Liver (tissue), 3 donors: ENCODE data around the gene MIGA1.

Source experiments
- ATF3 ChIP-seq: IDR thresholded peaks from 2 replicates; pipeline ENCODE4 v1.6.1; 2016; ENCODE audit warnings: antibody characterized with exemption
- CTCF ChIP-seq: fragments of 150-350 bp; IDR thresholded peaks from 2 replicates; pipeline ENCODE4 v1.5.1; 2017; ENCODE audit warnings: improper control_type of control experiment, low read depth, low read length; ENCODE audit not compliant: missing input control
- EGR1 ChIP-seq, 2 donors: IDR thresholded peaks; 2 replicates each; pipeline ENCODE4 v1.6.1; 2016 to 2018; ENCODE audit warnings: antibody characterized with exemption in 2 of 2, low read depth in 2 of 2
- FOXA1 ChIP-seq: IDR thresholded peaks from 2 replicates; pipeline ENCODE4 v1.6.1; 2016; ENCODE audit warnings: antibody characterized with exemption
- GABPA ChIP-seq, 2 donors: IDR thresholded peaks in 1 of 2; conservative IDR thresholded peaks in 1 of 2; 2 replicates each; pipeline ENCODE4 v1.6.1; 2016; ENCODE audit warnings: antibody characterized with exemption in 2 of 2, mild to moderate bottlenecking in 1 of 2, moderate library complexity in 1 of 2
- HNF4A ChIP-seq, 2 donors: conservative IDR thresholded peaks; 2 replicates each; pipeline ENCODE4 v1.6.1; 2016; ENCODE audit warnings: antibody characterized with exemption in 2 of 2, mild to moderate bottlenecking in 2 of 2
- JUND ChIP-seq, 2 donors: IDR thresholded peaks; 2 replicates each; pipeline ENCODE4 v1.6.1; 2016; ENCODE audit warnings: antibody characterized with exemption in 2 of 2
- MAX ChIP-seq: IDR thresholded peaks from 2 replicates; pipeline ENCODE4 v1.6.1; 2016; ENCODE audit warnings: antibody characterized with exemption
- NR2F2 ChIP-seq: IDR thresholded peaks from 2 replicates; pipeline ENCODE4 v1.6.1; 2016; ENCODE audit warnings: antibody characterized with exemption
- RAD21 ChIP-seq, 2 donors: IDR thresholded peaks; 2 replicates each; pipeline ENCODE4 v1.6.1; 2016; ENCODE audit warnings: antibody characterized with exemption in 2 of 2, mild to moderate bottlenecking in 2 of 2
- SP1 ChIP-seq: IDR thresholded peaks from 2 replicates; pipeline ENCODE4 v1.6.1; 2018; ENCODE audit warnings: antibody characterized with exemption, mild to moderate bottlenecking
- TAF1 ChIP-seq: conservative IDR thresholded peaks from 2 replicates; pipeline ENCODE4 v1.6.1; 2016; ENCODE audit warnings: antibody characterized with exemption, mild to moderate bottlenecking
- YY1 ChIP-seq: IDR thresholded peaks from 2 replicates; pipeline ENCODE4 v1.6.1; 2016; ENCODE audit warnings: antibody characterized with exemption, mild to moderate bottlenecking
- ZBTB33 ChIP-seq: IDR thresholded peaks from 2 replicates; pipeline ENCODE4 v1.6.1; 2016; ENCODE audit warnings: antibody characterized with exemption
- donor health status: healthy.
- donor health status: healthy.

- no peak for TF ChIP-seq CTCF
- TF ChIP-seq GABPA (IDR thresholded peaks at IDR 0.05 in 1 of 2, conservative IDR thresholded peaks at IDR 0.05 in 1 of 2), result no peak
- no peak for TF ChIP-seq TAF1
- no peak for TF ChIP-seq NR2F2
- no peak for TF ChIP-seq YY1
- no peak for TF ChIP-seq HNF4A (conservative IDR thresholded peaks at IDR 0.05)
- no peak for TF ChIP-seq RAD21 (IDR thresholded peaks at IDR 0.05)
- no peak for TF ChIP-seq SP1
- TF ChIP-seq JUND (IDR thresholded peaks at IDR 0.05), result no peak
- TF ChIP-seq EGR1 (IDR thresholded peaks at IDR 0.05; ENCODE audit: low read depth in 2 of 2), result no peak
- TF ChIP-seq MAX, result no peak
- no peak for TF ChIP-seq FOXA1
- TF ChIP-seq ZBTB33, result no peak
- TF ChIP-seq ATF3, result no peak
Measured at GRCh38 chr1:77797991-77798390, 18.5 kb downstream of the MIGA1 start.
